Activated CD4-positive, alpha-beta memory T cell treated with anti-CD3 and anti-CD28 coated beads, Interleukin-2, amount 10 ng/mL, durations not matched to agents 7 days and 5 days (primary cell): ENCODE results near the gene PRR19. TPM values are rescaled to one million over a fixed set of nuclear protein-coding genes. Genes with fewer than 3 reads are reported as not detected.
"Not testable (repeated sequence)": the region's sequence is repeated elsewhere in the genome, so short reads cannot be mapped to it uniquely, and the experiment has no call there.

Experiments
- CTCF ChIA-PET: fragments of 350-600 bp; sonication (Branson Sonifier 250); formaldehyde crosslinking; loops from one replicate; lab custom pipeline; 2021; ENCODE audit warnings: antibody characterized with exemption, inconsistent platforms; lab: Charles Lee
- POLR2A ChIA-PET: fragments of 350-600 bp; sonication (Branson Sonifier 250); formaldehyde crosslinking; loops from one replicate; lab custom pipeline; 2021; ENCODE audit warnings: antibody characterized with exemption; lab: Charles Lee
- DNase-seq: peaks from one replicate; pipeline ENCODE4 v3.0.0-alpha.2; 2020
- H3K27ac Mint-ChIP-seq: one replicate; pipeline ENCODE4 v1.8.0; 2021; ENCODE audit warnings: mild to moderate bottlenecking, mixed read lengths
- H3K27me3 Mint-ChIP-seq: one replicate; pipeline ENCODE4 v1.8.0; 2021; ENCODE audit warnings: mixed read lengths
- H3K36me3 Mint-ChIP-seq: one replicate; pipeline ENCODE4 v1.8.0; 2021; ENCODE audit warnings: low read depth, mixed read lengths
- H3K4me1 Mint-ChIP-seq: one replicate; pipeline ENCODE4 v1.8.0; 2021; ENCODE audit warnings: mixed read lengths
- H3K4me3 Mint-ChIP-seq: one replicate; pipeline ENCODE4 v1.8.0; 2021; ENCODE audit warnings: mild to moderate bottlenecking, mixed read lengths
- H3K9me3 Mint-ChIP-seq: one replicate; pipeline ENCODE4 v1.8.0; 2021; ENCODE audit warnings: mixed read lengths
- total RNA-seq, 2 experiments: library from RNA; stranded (reverse); gene quantifications; one replicate each; pipeline ENCODE4 v1.2.3, GENCODE V29; 2021

The PRR19 gene
- total RNA-seq, 2 experiments from 2014 or later: 0.45 to 0.91 TPM

- H3K4me3 Mint-ChIP-seq, POLR2A ChIA-PET: not testable (repeated sequence)
Observed at GRCh38 chr19:42339922-42340321, 38.0 kb downstream of the PRR19 start.

GRCh38 chr19:42343344-42344110 lies 41.6 kb downstream of the PRR19 start:
- no peak overlapping the region for H3K27ac Mint-ChIP-seq
- H3K4me3 Mint-ChIP-seq: no peak overlapping the region
- H3K4me1 Mint-ChIP-seq: peaks cover 5% of the 10 kb centered on the region
- H3K36me3 Mint-ChIP-seq: no peaks in the 10 kb centered on the region
- CTCF ChIA-PET: no interaction called here
- no peaks in the 10 kb centered on the region for H3K27me3 Mint-ChIP-seq
- no peak for DNase-seq
- H3K9me3 Mint-ChIP-seq: no peaks in the 10 kb centered on the region
- POLR2A ChIA-PET: no interaction called here

More at GRCh38 chr19:42339922-42340321, 38.0 kb downstream of the PRR19 start:
- H3K27me3 Mint-ChIP-seq, DNase-seq, CTCF ChIA-PET, H3K36me3 Mint-ChIP-seq, H3K4me1 Mint-ChIP-seq, H3K27ac Mint-ChIP-seq, H3K9me3 Mint-ChIP-seq: not testable (repeated sequence)

- CTCF ChIA-PET: no interaction called here
Observed at GRCh38 chr19:42344336-42344893, 42.5 kb downstream of the PRR19 start.

GRCh38 chr19:42345191-42345812 lies 43.4 kb downstream of the PRR19 start:
- H3K36me3 Mint-ChIP-seq: no peaks in the 10 kb centered on the region
- DNase-seq: no peak
- H3K4me1 Mint-ChIP-seq: no peaks in the 10 kb centered on the region
- no peaks in the 10 kb centered on the region for H3K27me3 Mint-ChIP-seq
- no peak overlapping the region for H3K27ac Mint-ChIP-seq
- no peak overlapping the region for H3K4me3 Mint-ChIP-seq
- CTCF ChIA-PET: no interaction called here
- POLR2A ChIA-PET: no interaction called here
- H3K9me3 Mint-ChIP-seq: no peaks in the 10 kb centered on the region

More at GRCh38 chr19:42344336-42344893, 42.5 kb downstream of the PRR19 start:
- DNase-seq: no peak
- POLR2A ChIA-PET: no interaction called here
- Mint-ChIP-seq H3K36me3 (no peaks in the 10 kb centered on the region), H3K27me3 (no peaks in the 10 kb centered on the region), H3K4me3 (no peak overlapping the region), H3K9me3 (no peaks in the 10 kb centered on the region), H3K27ac (no peak overlapping the region), H3K4me1 (peaks cover 1% of the 10 kb centered on the region)

GRCh38 chr19:42348211-42348610 lies 46.3 kb downstream of the PRR19 start:
- ChIA-PET POLR2A (no interaction called here), CTCF (no interaction called here)
- Mint-ChIP-seq H3K9me3 (no peaks in the 10 kb centered on the region), H3K4me1 (no peaks in the 10 kb centered on the region), H3K27me3 (no peaks in the 10 kb centered on the region), H3K4me3 (no peak overlapping the region), H3K36me3 (no peaks in the 10 kb centered on the region), H3K27ac (no peak overlapping the region)
- DNase-seq: no peak

GRCh38 chr19:42349378-42350107 lies 47.6 kb downstream of the PRR19 start:
- CTCF ChIA-PET: no interaction called here
- Mint-ChIP-seq H3K27me3 (no peaks in the 10 kb centered on the region), H3K4me1 (no peaks in the 10 kb centered on the region), H3K4me3 (no peak overlapping the region), H3K9me3 (no peaks in the 10 kb centered on the region), H3K27ac (no peak overlapping the region), H3K36me3 (no peaks in the 10 kb centered on the region)
- no peak for DNase-seq
- POLR2A ChIA-PET: no interaction called here

- Mint-ChIP-seq H3K9me3 (no peaks in the 10 kb centered on the region), H3K4me1 (no peaks in the 10 kb centered on the region), H3K27me3 (no peaks in the 10 kb centered on the region), H3K36me3 (no peaks in the 10 kb centered on the region), H3K4me3 (no peak overlapping the region), H3K27ac (no peak overlapping the region)
- ChIA-PET POLR2A (no interaction called here), CTCF (no interaction called here)
- no peak for DNase-seq
Observed at GRCh38 chr19:42350417-42350816, 48.5 kb downstream of the PRR19 start.

- no peaks in the 10 kb centered on the region for H3K36me3 Mint-ChIP-seq
- H3K27ac Mint-ChIP-seq: no peak overlapping the region
- no peaks in the 10 kb centered on the region for H3K4me1 Mint-ChIP-seq
- ChIA-PET CTCF (no interaction called here), POLR2A (no interaction called here)
- no peak for DNase-seq
- H3K27me3 Mint-ChIP-seq: no peaks in the 10 kb centered on the region
- H3K4me3 Mint-ChIP-seq: no peak overlapping the region
- no peaks in the 10 kb centered on the region for H3K9me3 Mint-ChIP-seq
Observed at GRCh38 chr19:42351079-42351735, 49.3 kb downstream of the PRR19 start.

- no peaks in the 10 kb centered on the region for H3K9me3 Mint-ChIP-seq
- no peaks in the 10 kb centered on the region for H3K27me3 Mint-ChIP-seq
- H3K36me3 Mint-ChIP-seq: no peaks in the 10 kb centered on the region
- ChIA-PET POLR2A (no interaction called here), CTCF (no interaction called here)
- no peak overlapping the region for H3K4me3 Mint-ChIP-seq
- DNase-seq: no peak
- H3K4me1 Mint-ChIP-seq: no peaks in the 10 kb centered on the region
- no peak overlapping the region for H3K27ac Mint-ChIP-seq
Observed at GRCh38 chr19:42352301-42353259, 50.6 kb downstream of the PRR19 start.

GRCh38 chr19:42353341-42354015 lies 51.5 kb downstream of the PRR19 start:
- no peak for DNase-seq
- POLR2A ChIA-PET: no interaction called here
- Mint-ChIP-seq H3K27ac (no peak overlapping the region), H3K9me3 (no peaks in the 10 kb centered on the region), H3K4me3 (no peak overlapping the region), H3K36me3 (no peaks in the 10 kb centered on the region), H3K27me3 (no peaks in the 10 kb centered on the region), H3K4me1 (no peaks in the 10 kb centered on the region)
- CTCF ChIA-PET: no interaction called here

GRCh38 chr19:42355896-42356295 lies 54.0 kb downstream of the PRR19 start:
- CTCF ChIA-PET: no interaction called here
- Mint-ChIP-seq H3K36me3 (no peaks in the 10 kb centered on the region), H3K4me3 (no peak overlapping the region), H3K27me3 (no peaks in the 10 kb centered on the region), H3K9me3 (no peaks in the 10 kb centered on the region), H3K27ac (no peak overlapping the region), H3K4me1 (no peaks in the 10 kb centered on the region)
- no peak for DNase-seq
- POLR2A ChIA-PET: no interaction called here

- H3K4me1 Mint-ChIP-seq: no peaks in the 10 kb centered on the region
- ChIA-PET POLR2A (interaction anchor here (0.6 kb wide), 1 partner anchor 40 kb away, joined by 3 read pairs; no protein-coding TSS in a partner anchor), CTCF (no interaction called here)
- no peak overlapping the region for H3K27ac Mint-ChIP-seq
- H3K9me3 Mint-ChIP-seq: no peaks in the 10 kb centered on the region
- H3K4me3 Mint-ChIP-seq: no peak overlapping the region
- H3K36me3 Mint-ChIP-seq: no peaks in the 10 kb centered on the region
- DNase-seq: no peak
- no peaks in the 10 kb centered on the region for H3K27me3 Mint-ChIP-seq
Observed at GRCh38 chr19:42356686-42357085, 54.8 kb downstream of the PRR19 start.
